ENCODE results near the gene NR2F2.
"Not testable (repeated sequence)": the region's sequence is repeated elsewhere in the genome, so short reads cannot be mapped to it uniquely, and the experiment has no call there.

The NR2F2 gene

DNA sequence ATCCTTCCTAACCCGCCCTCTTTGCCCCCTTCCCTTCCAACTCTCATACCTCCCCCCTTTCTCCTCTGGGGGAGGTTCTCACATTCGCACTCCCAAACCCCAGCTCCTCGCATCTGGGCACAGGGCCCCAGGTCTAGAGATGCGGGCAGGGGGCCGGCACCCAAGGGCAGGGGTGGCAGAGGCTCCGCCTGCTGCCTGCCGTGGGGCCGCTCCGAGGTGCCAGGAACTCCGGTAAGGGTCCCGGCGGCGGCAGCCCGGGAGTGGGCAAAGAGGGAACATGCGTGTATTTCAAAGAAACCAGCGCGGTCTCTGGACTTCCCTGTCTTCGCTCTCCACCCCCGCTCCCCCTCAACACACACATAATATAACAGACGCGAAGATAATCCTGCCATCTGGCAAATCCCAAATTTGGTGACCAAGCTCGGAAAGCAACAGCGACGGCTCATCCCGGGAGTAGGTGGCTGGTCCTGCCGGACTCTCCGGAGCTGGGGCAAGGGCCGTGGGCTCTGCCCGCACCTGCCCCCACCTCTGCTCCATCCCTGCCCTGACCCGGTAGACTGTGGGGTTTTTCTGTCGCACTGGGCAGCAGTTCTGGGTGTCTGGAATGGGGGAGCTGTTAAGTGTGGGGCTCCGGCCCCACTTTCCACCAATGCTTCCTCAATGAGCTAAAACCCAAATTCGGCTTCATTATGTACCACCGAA lies 31.0 kb downstream of the NR2F2 start:
- TF ChIP-seq POLR2A (IDR thresholded peaks at IDR 0.05; ENCODE audit: low read length) (no peak), GATA1 (IDR thresholded peaks at IDR 0.05; ENCODE audit: low read depth, low read length) (no peak)
- no peak for DNase-seq

DNA sequence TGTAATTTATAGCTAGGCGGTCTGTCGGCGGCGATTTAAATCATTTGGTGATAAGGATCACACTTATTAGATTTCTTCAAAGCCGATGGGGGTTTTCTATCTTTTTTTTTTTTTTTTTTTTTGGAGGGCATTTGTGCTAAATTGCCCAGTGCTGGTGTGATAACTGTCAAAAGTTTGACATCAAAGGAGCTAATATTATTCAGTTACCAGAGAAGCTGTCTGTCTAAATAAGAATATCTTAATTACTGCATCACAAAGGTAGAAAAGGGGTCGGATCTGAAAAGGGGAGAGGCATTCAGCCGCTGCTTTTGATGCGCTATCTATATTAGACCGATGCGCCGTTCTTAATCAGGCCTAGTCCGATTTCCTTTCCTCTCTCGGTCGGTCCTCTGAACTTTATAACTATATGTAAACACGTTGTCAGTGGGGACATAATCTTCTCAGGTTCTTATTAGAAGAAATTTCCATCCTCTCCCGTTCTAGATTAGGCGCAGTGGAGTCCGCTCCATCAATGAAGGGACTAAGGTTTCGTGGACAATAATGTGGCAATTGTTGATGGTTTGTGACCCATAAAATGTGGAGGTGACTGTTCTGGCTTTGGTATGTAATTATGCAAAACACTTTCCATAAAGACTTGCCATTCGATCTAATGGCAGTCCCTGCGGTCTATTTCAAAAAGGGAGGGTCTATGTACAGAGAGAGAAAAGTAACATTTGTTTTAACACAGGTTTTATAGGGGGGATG lies 31.7 kb downstream of the NR2F2 start:
- TF ChIP-seq POLR2A (IDR thresholded peaks at IDR 0.05; ENCODE audit: low read length) (no peak), GATA1 (IDR thresholded peaks at IDR 0.05; ENCODE audit: low read depth, low read length) (no peak)
- no peak for DNase-seq

DNA sequence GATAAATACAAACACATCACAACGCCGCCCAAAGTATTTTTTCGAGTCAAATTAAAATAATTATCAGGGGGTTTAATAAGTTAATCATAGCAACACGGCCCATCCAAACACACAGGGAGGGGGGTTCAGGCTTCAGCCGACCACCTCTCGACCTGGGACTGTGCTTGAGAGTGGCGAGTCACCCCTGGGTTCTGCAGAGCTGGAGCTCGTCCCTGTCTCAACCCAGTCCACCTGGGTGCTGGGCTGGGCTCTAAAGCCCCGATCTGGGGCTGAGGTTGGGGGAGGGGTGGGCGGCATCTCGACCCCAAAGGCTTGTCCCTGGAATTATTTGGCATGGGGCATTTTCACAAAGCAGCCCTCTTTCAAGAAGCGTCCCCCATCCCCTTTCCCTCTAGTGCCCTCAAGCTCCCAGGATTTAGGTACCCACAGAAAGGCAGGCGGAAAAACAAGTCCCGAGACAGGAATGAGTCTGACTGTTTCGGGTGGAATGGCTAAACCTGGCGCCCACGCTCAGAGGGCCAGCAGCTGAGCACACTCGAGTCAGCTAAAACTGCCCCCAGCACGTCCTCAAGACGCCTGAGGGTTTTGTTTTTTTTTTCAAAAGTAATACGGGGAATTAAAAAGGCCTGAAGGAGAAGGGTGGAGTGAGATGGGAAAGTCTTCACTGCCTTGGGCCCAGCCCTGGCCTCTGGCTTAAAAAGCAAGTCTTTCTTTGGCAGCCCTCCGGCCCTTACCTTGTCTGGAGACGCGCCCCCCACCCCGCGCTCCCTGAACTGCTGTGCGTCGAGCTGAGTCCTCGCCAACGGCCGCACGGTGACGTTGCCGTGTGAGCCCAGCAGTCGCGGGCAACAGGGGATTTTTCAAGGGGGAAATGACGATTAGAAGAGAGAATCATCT lies 32.5 kb downstream of the NR2F2 start:
- DNase-seq: no peak
- TF ChIP-seq POLR2A (IDR thresholded peaks at IDR 0.05; ENCODE audit: low read length): no peak
- no peak for TF ChIP-seq GATA1 (IDR thresholded peaks at IDR 0.05; ENCODE audit: low read depth, low read length)

DNA sequence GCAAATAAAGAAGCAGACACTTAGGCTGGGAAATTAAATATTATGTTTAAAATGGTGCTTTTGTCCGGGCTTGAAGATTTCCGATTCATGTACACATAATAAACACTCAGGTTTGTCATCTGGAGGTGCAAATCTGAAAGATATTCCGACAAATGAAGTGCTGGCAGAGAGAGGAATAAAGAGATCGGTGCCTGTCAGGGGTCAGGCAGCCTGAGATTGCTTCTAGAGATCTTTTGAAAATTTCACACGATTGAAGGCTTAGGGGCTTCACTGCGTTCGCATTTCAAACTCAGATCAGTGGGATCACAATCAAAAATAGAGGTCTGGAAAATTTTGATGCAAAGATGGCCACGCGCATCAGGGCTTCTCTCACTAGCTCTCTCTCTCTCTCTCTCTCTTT lies 33.2 kb downstream of the NR2F2 start:
- no peak for DNase-seq
- TF ChIP-seq POLR2A (IDR thresholded peaks at IDR 0.05; ENCODE audit: low read length) (no peak), GATA1 (IDR thresholded peaks at IDR 0.05; ENCODE audit: low read depth, low read length) (no peak)

DNA sequence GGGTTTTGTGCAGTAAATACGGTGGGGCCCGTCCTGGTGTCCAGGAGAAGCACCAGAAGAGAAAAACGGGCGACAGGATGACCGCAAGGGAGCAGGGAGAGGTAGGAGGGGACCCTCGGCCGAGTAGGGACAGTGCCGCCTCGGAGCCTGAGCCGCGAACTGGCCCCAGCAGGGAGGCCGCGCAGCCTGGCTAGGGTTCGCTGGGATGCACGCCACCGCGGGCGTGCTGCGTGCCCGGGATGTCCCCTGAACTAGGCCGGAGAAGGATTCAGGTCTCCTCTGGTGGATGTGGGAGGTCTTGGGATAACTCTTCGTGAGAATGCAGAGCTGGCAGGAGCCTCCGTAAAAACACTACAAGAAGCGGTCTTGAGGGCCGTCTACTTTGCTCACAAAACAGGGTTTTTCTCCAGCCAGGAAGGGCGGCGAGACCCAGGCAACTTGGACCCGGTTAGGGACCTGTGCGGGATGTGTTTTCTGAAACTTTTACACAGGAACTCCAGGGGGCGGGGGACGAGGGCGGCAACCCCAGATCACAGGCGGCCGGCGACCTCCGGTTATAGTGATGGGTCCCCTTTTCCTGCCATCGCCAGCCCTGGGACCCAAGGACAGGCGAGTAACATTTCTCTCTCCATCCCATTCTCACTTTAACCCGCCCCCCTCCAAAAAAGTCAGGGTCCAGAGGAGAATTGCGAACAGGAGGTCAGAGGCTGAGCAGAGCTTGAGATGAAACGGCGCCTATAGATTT lies 35.5 kb downstream of the NR2F2 start:
- no peak for DNase-seq
- TF ChIP-seq POLR2A (IDR thresholded peaks at IDR 0.05; ENCODE audit: low read length): no peak
- no peak for TF ChIP-seq GATA1 (IDR thresholded peaks at IDR 0.05; ENCODE audit: low read depth, low read length)

DNA sequence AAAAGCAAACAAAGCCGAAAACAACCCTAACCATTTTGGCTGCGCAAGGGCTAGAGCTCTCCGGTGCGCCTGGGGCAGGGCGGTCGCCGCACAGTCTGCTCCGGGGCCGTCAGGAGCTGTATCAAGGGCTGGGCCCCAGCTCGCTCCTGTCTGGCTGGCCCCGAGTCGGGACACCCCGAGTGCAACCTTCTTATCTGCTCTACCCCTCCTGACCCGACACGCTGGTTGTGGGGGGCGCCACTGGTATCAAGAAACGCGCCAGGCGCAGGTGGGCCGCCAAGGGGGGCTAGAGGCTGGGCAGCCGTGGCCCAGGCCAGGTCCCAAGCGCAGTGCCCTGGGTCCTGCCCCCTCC lies 36.0 kb downstream of the NR2F2 start:
- DNase-seq: no peak
- no peak for TF ChIP-seq GATA1 (IDR thresholded peaks at IDR 0.05; ENCODE audit: low read depth, low read length)
- TF ChIP-seq POLR2A (IDR thresholded peaks at IDR 0.05; ENCODE audit: low read length): no peak

DNA sequence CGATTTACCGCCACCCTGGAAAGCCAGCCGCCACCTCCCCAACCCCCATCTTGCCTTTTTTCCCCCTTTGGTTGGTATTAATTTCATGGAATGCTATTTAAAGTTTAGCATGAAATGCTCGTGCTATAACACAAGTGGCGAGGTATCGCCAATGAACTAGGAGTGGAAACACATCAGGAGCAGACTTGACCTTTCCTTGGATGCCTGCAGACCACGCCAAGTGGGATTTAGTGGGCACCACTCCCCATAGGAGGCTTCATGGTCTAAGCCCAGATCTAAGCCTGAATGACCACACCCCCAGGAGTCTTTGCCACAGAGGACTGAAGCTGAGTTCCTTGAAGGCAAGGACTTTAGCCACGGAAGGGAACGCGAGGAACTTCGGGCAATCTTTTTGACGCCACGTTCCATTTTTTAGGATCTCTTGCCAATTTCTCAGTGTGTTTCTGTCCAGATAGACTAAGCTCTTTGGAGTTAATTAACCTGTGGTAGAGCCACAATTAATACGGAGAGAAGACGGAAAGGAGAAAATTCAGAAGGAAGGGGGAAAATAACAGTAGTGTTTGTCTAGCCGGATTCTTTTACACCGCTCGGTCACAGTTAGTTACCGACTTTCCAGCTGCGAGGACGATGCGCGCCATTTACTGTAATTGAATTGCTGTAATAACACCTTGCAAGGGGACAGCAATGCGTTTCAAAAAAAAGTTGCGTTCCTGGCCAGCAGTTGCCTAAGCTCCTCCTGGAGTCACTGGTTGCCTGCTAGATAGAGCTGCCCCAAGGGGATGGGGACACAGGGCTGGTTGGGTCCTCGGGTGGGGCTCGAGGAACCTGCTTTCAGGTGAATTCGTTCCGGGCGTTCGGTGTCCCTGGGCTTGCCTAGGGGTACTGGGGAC lies 37.1 kb downstream of the NR2F2 start:
- TF ChIP-seq POLR2A (IDR thresholded peaks at IDR 0.05; ENCODE audit: low read length) (no peak), GATA1 (IDR thresholded peaks at IDR 0.05; ENCODE audit: low read depth, low read length) (no peak)
- DNase-seq: no peak

DNA sequence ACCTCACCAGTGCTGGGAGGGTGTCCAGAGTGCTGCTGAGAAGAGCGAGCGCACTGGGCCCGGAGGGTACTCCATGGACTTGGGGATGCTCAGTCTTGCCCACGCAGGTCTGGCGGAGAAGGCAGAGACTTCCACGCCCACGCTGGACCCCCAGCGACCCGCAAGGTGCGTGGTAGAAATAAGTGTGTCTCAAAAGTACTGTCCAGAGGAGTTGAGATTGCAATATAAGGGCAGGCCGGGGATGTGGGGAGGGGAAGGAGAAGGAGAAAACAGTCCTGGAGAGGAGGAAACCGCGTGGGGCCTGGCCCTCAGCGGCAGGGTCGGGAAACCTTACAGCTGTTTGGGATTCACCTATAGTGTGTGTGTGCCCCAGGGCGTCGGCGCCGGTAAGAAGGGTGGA lies 38.9 kb downstream of the NR2F2 start:
- no peak for TF ChIP-seq POLR2A (IDR thresholded peaks at IDR 0.05; ENCODE audit: low read length)
- no peak for TF ChIP-seq GATA1 (IDR thresholded peaks at IDR 0.05; ENCODE audit: low read depth, low read length)
- no peak for DNase-seq

DNA sequence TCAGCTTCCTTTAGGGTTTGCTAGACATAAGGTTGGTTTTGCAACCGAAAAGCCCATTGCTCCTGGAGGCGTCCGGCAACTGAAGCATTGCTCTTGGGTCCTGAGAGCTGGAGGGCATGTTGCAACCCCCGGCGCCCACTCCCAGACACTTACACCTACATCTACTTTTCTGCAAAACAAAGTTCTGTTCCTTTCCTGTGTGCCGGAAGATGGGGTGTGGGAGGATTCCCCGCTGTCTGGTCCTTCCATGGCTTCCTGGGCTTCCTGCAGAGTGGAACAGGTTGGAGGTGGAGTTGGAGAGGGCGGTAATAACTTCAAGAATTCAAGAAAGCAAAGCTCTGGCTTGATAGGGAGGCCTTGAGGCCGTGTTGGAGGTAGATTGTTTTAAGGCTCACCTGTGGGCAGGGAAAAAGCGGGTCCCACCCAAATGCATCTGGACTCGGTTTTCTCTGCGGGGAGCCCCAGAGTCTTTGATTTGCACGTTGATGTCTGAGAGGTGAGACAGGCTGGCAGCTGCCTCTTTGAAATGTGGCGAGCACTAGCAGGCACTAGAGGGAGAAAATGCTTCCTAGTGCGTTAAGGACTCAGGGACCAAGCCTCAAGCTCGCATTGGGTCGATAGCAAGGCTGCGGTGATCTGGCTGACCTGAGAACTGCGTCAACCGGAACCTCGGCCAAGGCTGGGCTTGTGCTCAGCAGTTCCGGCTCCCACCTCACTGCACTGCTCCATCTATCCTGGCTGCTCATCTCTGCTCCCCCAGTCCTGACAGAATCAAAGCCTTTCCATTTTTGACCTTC lies 39.5 kb downstream of the NR2F2 start:
- DNase-seq: no peak
- no peak for TF ChIP-seq POLR2A (IDR thresholded peaks at IDR 0.05; ENCODE audit: low read length)
- TF ChIP-seq GATA1 (IDR thresholded peaks at IDR 0.05; ENCODE audit: low read depth, low read length): no peak

DNA sequence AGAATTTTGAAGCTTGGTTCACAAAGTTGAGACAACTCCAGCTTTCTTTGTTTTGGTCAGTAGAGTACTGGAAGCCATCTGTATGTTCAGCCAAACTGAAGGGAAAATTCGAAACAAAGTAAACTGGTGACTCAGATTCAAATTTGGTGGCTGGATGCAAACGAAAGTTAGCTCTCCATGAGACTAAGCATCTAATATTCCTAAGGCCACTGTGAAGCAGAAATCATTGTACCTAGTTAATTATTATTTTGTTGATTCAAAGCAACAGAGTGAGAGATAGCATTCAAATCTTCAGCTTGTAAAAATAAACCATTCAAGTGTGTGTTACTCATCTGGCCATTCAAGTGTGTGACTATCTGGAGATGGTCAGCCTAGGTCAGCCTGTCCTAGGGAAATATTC lies 42.1 kb downstream of the NR2F2 start:
- no peak for TF ChIP-seq GATA1 (IDR thresholded peaks at IDR 0.05; ENCODE audit: low read depth, low read length)
- no peak for TF ChIP-seq POLR2A (IDR thresholded peaks at IDR 0.05; ENCODE audit: low read length)
- no peak for DNase-seq

DNA sequence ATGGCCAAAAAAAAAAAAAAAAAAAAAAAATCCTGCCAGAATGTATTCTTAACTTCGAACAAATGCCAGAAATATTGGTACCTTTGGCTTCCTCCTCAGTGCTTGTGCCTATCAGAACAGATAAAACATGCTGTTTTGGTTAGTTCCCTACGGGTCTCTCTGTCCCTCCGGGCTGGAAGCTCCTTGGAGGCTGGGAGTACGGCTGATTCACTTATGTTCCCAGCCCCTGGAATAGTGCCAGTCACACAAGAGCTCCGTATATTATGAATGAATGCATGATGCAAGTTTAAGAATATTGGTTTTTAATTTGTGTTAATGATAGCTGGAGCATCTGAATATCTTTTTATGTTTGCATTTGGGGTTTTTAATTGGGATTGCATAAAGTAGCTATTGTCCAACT lies 44.0 kb downstream of the NR2F2 start:
- TF ChIP-seq POLR2A (IDR thresholded peaks at IDR 0.05; ENCODE audit: low read length) (no peak), GATA1 (IDR thresholded peaks at IDR 0.05; ENCODE audit: low read depth, low read length) (no peak)
- no peak for DNase-seq

DNA sequence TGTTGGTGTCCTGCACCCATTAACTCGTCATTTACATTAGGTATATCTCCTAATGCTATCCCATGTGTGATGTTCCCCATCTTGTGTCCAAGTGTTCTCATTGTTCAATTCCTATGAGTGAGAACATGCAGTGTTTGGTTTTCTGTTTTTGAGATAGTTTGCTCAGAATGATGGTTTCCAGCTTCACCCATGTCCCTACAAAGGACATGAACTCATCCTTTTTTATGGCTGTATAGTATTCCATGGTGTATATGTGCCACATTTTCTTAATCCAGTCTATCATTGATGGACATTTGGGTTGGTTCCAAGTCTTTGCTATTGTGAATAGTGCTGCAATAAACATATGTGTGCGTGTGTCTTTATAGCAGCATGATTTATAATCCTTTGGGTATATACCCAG lies 49.1 kb downstream of the NR2F2 start:
- DNase-seq: not testable (repeated sequence)
